Mesendoderm (in vitro differentiated cells): ENCODE measurements around the gene SPON1.
"Not testable (repeated sequence)": the region's sequence is repeated elsewhere in the genome, so short reads cannot be mapped to it uniquely, and the experiment has no call there.

Experiments
- DNase-seq: peaks from one replicate; pipeline ENCODE4 v3.0.0; 2013
- H2AK5ac ChIP-seq: 2 replicates; pipeline ENCODE4 v1.6.1; 2013; ENCODE audit warnings: low read length, inconsistent platforms
- H2BK120ac ChIP-seq: 2 replicates; pipeline ENCODE4 v1.6.1; 2013; ENCODE audit warnings: low read depth, mild to moderate bottlenecking, low read length, moderate library complexity, mixed read lengths
- H2BK15ac ChIP-seq: replicated peaks from 2 replicates; pipeline ENCODE4 v1.6.1; 2013; ENCODE audit warnings: low read depth, mild to moderate bottlenecking, moderate library complexity
- H2BK5ac ChIP-seq: 2 replicates; pipeline ENCODE4 v1.6.1; 2013; ENCODE audit warnings: low read length, inconsistent platforms
- H3K18ac ChIP-seq: 2 replicates; pipeline ENCODE4 v1.6.1; 2013; ENCODE audit warnings: mild to moderate bottlenecking, low read length, mixed read lengths
- H3K23ac ChIP-seq: one replicate; pipeline ENCODE4 v1.6.1; 2013; ENCODE audit warnings: low read length
- H3K27ac ChIP-seq: 2 replicates; pipeline ENCODE4 v1.5.1; 2013; ENCODE audit warnings: low read depth, mild to moderate bottlenecking, inconsistent platforms, low read length, moderate library complexity
- H3K27me3 ChIP-seq: 2 replicates; pipeline ENCODE4 v1.6.1; 2013; ENCODE audit warnings: low read length, control low read depth, mild to moderate bottlenecking, inconsistent platforms; ENCODE audit not compliant: insufficient read depth, poor library complexity
- H3K36me3 ChIP-seq: 2 replicates; pipeline ENCODE4 v1.6.1; 2013; ENCODE audit warnings: low read length, inconsistent platforms; ENCODE audit not compliant: control insufficient read depth, insufficient read depth
- H3K4ac ChIP-seq: one replicate; pipeline ENCODE4 v1.6.1; 2013; ENCODE audit warnings: low read depth, mild to moderate bottlenecking, low read length, moderate library complexity
- H3K4me1 ChIP-seq: 2 replicates; pipeline ENCODE4 v1.6.1; 2013; ENCODE audit warnings: low read depth, low read length, inconsistent platforms; ENCODE audit not compliant: control insufficient read depth
- H3K4me2 ChIP-seq: 2 replicates; pipeline ENCODE4 v1.6.1; 2013; ENCODE audit warnings: low read length
- H3K4me3 ChIP-seq: 2 replicates; pipeline ENCODE4 v1.5.1; 2013; ENCODE audit warnings: mild to moderate bottlenecking, low read length
- H3K56ac ChIP-seq: one replicate; pipeline ENCODE4 v1.6.1; 2013; ENCODE audit warnings: low read length
- H3K79me1 ChIP-seq: 2 replicates; pipeline ENCODE4 v1.6.1; 2013; ENCODE audit warnings: low read length, inconsistent platforms
- H3K79me2 ChIP-seq: 2 replicates; pipeline ENCODE4 v1.6.1; 2013; ENCODE audit warnings: mild to moderate bottlenecking, low read length; ENCODE audit not compliant: control insufficient read depth, insufficient read depth
- H3K9ac ChIP-seq: 2 replicates; pipeline ENCODE4 v1.6.1; 2013; ENCODE audit warnings: low read length, inconsistent platforms
- H4K5ac ChIP-seq: one replicate; pipeline ENCODE4 v1.6.1; 2013; ENCODE audit warnings: low read length
- H4K8ac ChIP-seq: one replicate; pipeline ENCODE4 v1.6.1; 2013; ENCODE audit warnings: low read depth, mild to moderate bottlenecking, control low read depth, low read length, moderate library complexity
- WGBS: extraction: QIAGEN DNeasy Blood & Tissue Kit; methylation state at CpG from one replicate; pipeline ENCODE4 v1.1.7; 2013; ENCODE audit warnings: low lambda C conversion rate, missing lambda C conversion rate; ENCODE audit not compliant: insufficient coverage; ENCODE audit errors: extremely low coverage; 5-methylcytosine and 5-hydroxymethylcytosine counted together

SPON1 gene

DNA sequence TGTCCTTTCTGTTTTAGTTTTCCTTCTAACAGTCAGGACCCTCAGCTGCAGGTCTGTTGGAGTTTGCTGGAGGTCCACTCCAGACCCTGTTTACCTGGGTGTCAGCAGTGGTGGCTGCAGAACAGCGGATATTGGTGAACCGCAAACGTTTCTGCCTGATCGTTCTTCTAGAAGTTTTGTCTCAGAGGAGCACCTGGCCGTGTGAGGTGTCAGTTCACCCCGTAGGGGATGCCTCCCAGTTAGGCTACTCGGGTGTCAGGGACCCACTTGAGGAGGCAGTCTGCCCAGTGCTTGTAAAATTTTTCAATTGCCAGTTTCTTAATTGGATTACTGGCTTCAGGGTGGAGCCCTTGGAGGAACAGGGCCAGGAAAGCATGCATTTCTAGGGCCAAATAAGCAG is 211.2 kb downstream of the SPON1 start:
- H2AK5ac ChIP-seq, H3K9ac ChIP-seq, H2BK5ac ChIP-seq, H4K8ac ChIP-seq, H2BK15ac ChIP-seq, H3K27ac ChIP-seq, H2BK120ac ChIP-seq, H3K4me2 ChIP-seq, DNase-seq, H3K4me3 ChIP-seq, H3K27me3 ChIP-seq, H4K5ac ChIP-seq, H3K36me3 ChIP-seq, H3K4me1 ChIP-seq, H3K79me1 ChIP-seq, H3K23ac ChIP-seq, H3K18ac ChIP-seq, H3K4ac ChIP-seq, H3K56ac ChIP-seq, H3K79me2 ChIP-seq: not testable (repeated sequence)
- WGBS, result no CpG with 5 or more reads among the region's 7 CpGs

- H3K27ac ChIP-seq, result no peak overlapping the region
- H3K4ac ChIP-seq, result no peak overlapping the region
- H3K4me2 ChIP-seq, result no peak overlapping the region
- H4K8ac ChIP-seq, result no peak overlapping the region
- no peak overlapping the region for H3K4me3 ChIP-seq
- DNase-seq, result no peak
- no peak overlapping the region for H3K18ac ChIP-seq
- no peak overlapping the region for H3K56ac ChIP-seq
- H2BK120ac ChIP-seq, result no peak overlapping the region
- H2AK5ac ChIP-seq, result no peak overlapping the region
- no peaks in the 10 kb centered on the region for H3K79me1 ChIP-seq
- no peak overlapping the region for H3K23ac ChIP-seq
- H2BK5ac ChIP-seq, result no peak overlapping the region
- no peak overlapping the region for H2BK15ac ChIP-seq
- no peaks in the 10 kb centered on the region for H3K27me3 ChIP-seq
- H3K79me2 ChIP-seq, result no peaks in the 10 kb centered on the region
- H3K4me1 ChIP-seq, result no peaks in the 10 kb centered on the region
- no CpG with 5 or more reads among the region's 4 CpGs for WGBS
- no peaks in the 10 kb centered on the region for H3K36me3 ChIP-seq
- H4K5ac ChIP-seq, result no peak overlapping the region
- no peak overlapping the region for H3K9ac ChIP-seq
These were observed 216.7 kb downstream of the SPON1 start for GRCh38 chr11:14179116-14179820.

- Histone ChIP-seq H3K23ac (no peak overlapping the region), H3K36me3 (no peaks in the 10 kb centered on the region)
These were observed 218.6 kb downstream of the SPON1 start for GRCh38 chr11:14181121-14181520.

DNA sequence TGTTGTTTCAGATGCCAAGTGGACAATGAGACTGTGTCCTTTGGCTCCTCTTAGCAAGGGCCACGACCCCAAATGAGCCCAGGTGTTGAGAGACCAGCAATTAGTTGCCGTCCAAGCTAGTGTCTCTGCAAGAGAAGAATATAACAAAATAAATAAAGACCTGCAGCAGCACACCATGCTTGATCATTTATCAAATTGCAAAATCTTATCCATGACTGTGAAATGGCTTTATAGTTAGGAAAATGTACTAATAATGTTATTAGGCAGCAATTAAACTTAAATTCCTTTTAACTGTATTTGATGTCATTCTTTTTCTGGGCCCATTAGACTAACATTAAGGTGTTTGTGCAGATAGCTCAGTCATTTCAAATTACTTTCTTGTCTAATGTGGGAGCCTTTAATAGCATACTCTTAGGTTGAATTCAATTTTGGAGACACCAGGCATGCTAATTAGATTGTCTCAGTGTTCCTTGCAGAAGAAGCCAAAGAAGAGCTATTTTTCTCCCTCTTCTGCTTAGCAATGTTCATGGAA is 220.4 kb downstream of the SPON1 start:
- H3K79me1 ChIP-seq, result no peaks in the 10 kb centered on the region
- H2AK5ac ChIP-seq, result no peak overlapping the region
- H3K4me3 ChIP-seq, result no peak overlapping the region
- H2BK5ac ChIP-seq, result no peak overlapping the region
- H4K5ac ChIP-seq, result no peak overlapping the region
- H3K4me1 ChIP-seq, result no peaks in the 10 kb centered on the region
- no peak overlapping the region for H3K23ac ChIP-seq
- H3K27me3 ChIP-seq, result no peaks in the 10 kb centered on the region
- no peak overlapping the region for H2BK120ac ChIP-seq
- no peak for DNase-seq
- H3K4ac ChIP-seq, result no peak overlapping the region
- H3K4me2 ChIP-seq, result no peak overlapping the region
- no peaks in the 10 kb centered on the region for H3K79me2 ChIP-seq
- no peak overlapping the region for H2BK15ac ChIP-seq
- WGBS, result no CpG with 5 or more reads among the region's 2 CpGs
- no peak overlapping the region for H3K27ac ChIP-seq
- H4K8ac ChIP-seq, result no peak overlapping the region
- no peak overlapping the region for H3K56ac ChIP-seq
- no peak overlapping the region for H3K18ac ChIP-seq
- no peak overlapping the region for H3K9ac ChIP-seq
- H3K36me3 ChIP-seq, result no peaks in the 10 kb centered on the region

More at GRCh38 chr11:14181121-14181520, 218.6 kb downstream of the SPON1 start:
- H3K18ac ChIP-seq, result no peak overlapping the region
- no peak overlapping the region for H4K5ac ChIP-seq
- no peak overlapping the region for H2BK5ac ChIP-seq
- no peak overlapping the region for H2AK5ac ChIP-seq
- DNase-seq, result no peak
- H3K4me3 ChIP-seq, result no peak overlapping the region
- H3K27ac ChIP-seq, result no peak overlapping the region
- H3K4me1 ChIP-seq, result no peaks in the 10 kb centered on the region
- H3K4ac ChIP-seq, result no peak overlapping the region
- H3K79me2 ChIP-seq, result no peaks in the 10 kb centered on the region
- no peak overlapping the region for H3K9ac ChIP-seq
- H2BK15ac ChIP-seq, result no peak overlapping the region
- H3K56ac ChIP-seq, result no peak overlapping the region
- no peaks in the 10 kb centered on the region for H3K27me3 ChIP-seq
- no peaks in the 10 kb centered on the region for H3K79me1 ChIP-seq
- no peak overlapping the region for H4K8ac ChIP-seq
- no peak overlapping the region for H2BK120ac ChIP-seq
- no peak overlapping the region for H3K4me2 ChIP-seq

- Histone ChIP-seq H3K4me1 (no peaks in the 10 kb centered on the region), H3K79me1 (no peaks in the 10 kb centered on the region)
These were observed 221.8 kb downstream of the SPON1 start for GRCh38 chr11:14184028-14184940.

More at GRCh38 chr11:14184028-14184940, 221.8 kb downstream of the SPON1 start:
- Histone ChIP-seq H3K79me2 (no peaks in the 10 kb centered on the region), H2BK15ac (no peak overlapping the region), H2BK120ac (no peak overlapping the region), H3K9ac (no peak overlapping the region), H3K4me3 (no peak overlapping the region), H3K4me2 (no peak overlapping the region), H3K36me3 (no peaks in the 10 kb centered on the region), H4K8ac (no peak overlapping the region), H3K18ac (no peak overlapping the region), H3K27me3 (no peaks in the 10 kb centered on the region), H2AK5ac (no peak overlapping the region), H3K4ac (no peak overlapping the region), H4K5ac (no peak overlapping the region), H3K23ac (no peak overlapping the region), H3K27ac (no peak overlapping the region), H3K56ac (no peak overlapping the region), H2BK5ac (no peak overlapping the region)
- WGBS, result no CpG with 5 or more reads among the region's 4 CpGs
- DNase-seq, result peak; percentile 40
